ENCODE measurements around the gene BLMH.

- TF ChIP-seq CTCF (IDR thresholded peaks at IDR 0.05; ENCODE audit: low read depth, low read length, poor library complexity, severe bottlenecking) (no peak), EZH2phosphoT487 (IDR thresholded peaks at IDR 0.05; ENCODE audit: borderline replicate concordance, low read length) (no peak)
Measured at GRCh38 chr17:30273373-30273772, 18.4 kb downstream of the BLMH start.

Measured in DOHH2 (cell line).